ENCODE data around the gene DEDD. TPM values are rescaled to one million over a fixed set of nuclear protein-coding genes. Genes with fewer than 3 reads are reported as not detected.

Gene DEDD
- total RNA-seq, 4 donors from 2014 or later = 4.4 to 42.2 (median 36.1) TPM

GRCh38 chr1:161111527-161111926 is 20.9 kb downstream of the DEDD start:
- TF ChIP-seq POLR2A (IDR thresholded peaks at IDR 0.05) = no peak
- TF ChIP-seq, protein P1, sequence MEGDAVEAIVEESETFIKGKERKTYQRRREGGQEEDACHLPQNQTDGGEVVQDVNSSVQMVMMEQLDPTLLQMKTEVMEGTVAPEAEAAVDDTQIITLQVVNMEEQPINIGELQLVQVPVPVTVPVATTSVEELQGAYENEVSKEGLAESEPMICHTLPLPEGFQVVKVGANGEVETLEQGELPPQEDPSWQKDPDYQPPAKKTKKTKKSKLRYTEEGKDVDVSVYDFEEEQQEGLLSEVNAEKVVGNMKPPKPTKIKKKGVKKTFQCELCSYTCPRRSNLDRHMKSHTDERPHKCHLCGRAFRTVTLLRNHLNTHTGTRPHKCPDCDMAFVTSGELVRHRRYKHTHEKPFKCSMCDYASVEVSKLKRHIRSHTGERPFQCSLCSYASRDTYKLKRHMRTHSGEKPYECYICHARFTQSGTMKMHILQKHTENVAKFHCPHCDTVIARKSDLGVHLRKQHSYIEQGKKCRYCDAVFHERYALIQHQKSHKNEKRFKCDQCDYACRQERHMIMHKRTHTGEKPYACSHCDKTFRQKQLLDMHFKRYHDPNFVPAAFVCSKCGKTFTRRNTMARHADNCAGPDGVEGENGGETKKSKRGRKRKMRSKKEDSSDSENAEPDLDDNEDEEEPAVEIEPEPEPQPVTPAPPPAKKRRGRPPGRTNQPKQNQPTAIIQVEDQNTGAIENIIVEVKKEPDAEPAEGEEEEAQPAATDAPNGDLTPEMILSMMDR (IDR thresholded peaks at IDR 0.05) = no peak
- H3K4me3 ChIP-seq = no peak overlapping the region
- no peaks in the 10 kb centered on the region for H3K9me3 ChIP-seq
- no peak overlapping the region for H3K27ac ChIP-seq
- no peaks in the 10 kb centered on the region for H3K27me3 ChIP-seq
- peaks cover 0 to 2% of the 10 kb centered on the region in 2 donors for H3K4me1 ChIP-seq
- intact Hi-C loops (cut with DNase I; ENCODE audit: low total_unique reads) = no loop called here
- no peaks in the 10 kb centered on the region for H3K36me3 ChIP-seq
- no peak for DNase-seq

- Histone ChIP-seq H3K9me3 (no peaks in the 10 kb centered on the region), H3K36me3 (no peaks in the 10 kb centered on the region), H3K27me3 (no peaks in the 10 kb centered on the region), H3K27ac (no peak overlapping the region), H3K4me3 (no peak overlapping the region), H3K4me1 (no peaks in the 10 kb centered on the region)
- intact Hi-C loops (cut with DNase I; ENCODE audit: low total_unique reads) = no loop called here
- DNase-seq = no peak
- no peak for TF ChIP-seq POLR2A (IDR thresholded peaks at IDR 0.05)
- TF ChIP-seq, protein P1 (IDR thresholded peaks at IDR 0.05) = no peak
Observed at GRCh38 chr1:161111117-161111516, 21.4 kb downstream of the DEDD start.

- Histone ChIP-seq H3K27ac (no peak overlapping the region), H3K9me3 (no peaks in the 10 kb centered on the region), H3K4me3 (no peak overlapping the region), H3K36me3 (no peaks in the 10 kb centered on the region), H3K4me1 (no peaks in the 10 kb centered on the region), H3K27me3 (no peaks in the 10 kb centered on the region)
- intact Hi-C loops (cut with DNase I; ENCODE audit: low total_unique reads) = no loop called here
- no peak for DNase-seq
- no peak for TF ChIP-seq POLR2A (IDR thresholded peaks at IDR 0.05)
- TF ChIP-seq, protein P1 (IDR thresholded peaks at IDR 0.05) = no peak
Observed at GRCh38 chr1:161106431-161106830, 26.0 kb downstream of the DEDD start.

GRCh38 chr1:161100556-161100955 is 31.9 kb downstream of the DEDD start:
- Histone ChIP-seq H3K4me1 (peaks cover 0 to 5% of the 10 kb centered on the region in 2 donors), H3K27me3 (no peaks in the 10 kb centered on the region), H3K4me3 (no peak overlapping the region), H3K9me3 (no peaks in the 10 kb centered on the region), H3K36me3 (no peaks in the 10 kb centered on the region), H3K27ac (no peak overlapping the region)
- TF ChIP-seq, protein P1 (IDR thresholded peaks at IDR 0.05) = no peak
- no peak for TF ChIP-seq POLR2A (IDR thresholded peaks at IDR 0.05)
- DNase-seq = no peak
- intact Hi-C loops (cut with DNase I; ENCODE audit: low total_unique reads) = no loop called here

GRCh38 chr1:161099090-161099802 is 33.2 kb downstream of the DEDD start:
- Histone ChIP-seq H3K36me3 (no peaks in the 10 kb centered on the region), H3K27me3 (no peaks in the 10 kb centered on the region), H3K9me3 (no peaks in the 10 kb centered on the region), H3K27ac (peak overlapping the region; percentile 52 to 78), H3K4me3 (peak overlapping the region in 1 of 2 donors; percentile 56), H3K4me1 (peaks cover 0 to 5% of the 10 kb centered on the region in 2 donors)
- no peak for DNase-seq
- TF ChIP-seq, protein P1 (IDR thresholded peaks at IDR 0.05) = no peak
- TF ChIP-seq POLR2A (IDR thresholded peaks at IDR 0.05) = no peak
- intact Hi-C loops (cut with DNase I; ENCODE audit: low total_unique reads) = no loop called here

Data from uterus (tissue), 4 donors.